Activated CD4-positive, alpha-beta T cell treated with anti-CD3 and anti-CD28 coated beads, Interleukin-2, amount 10 ng/mL, durations not matched to agents 7 days and 5 days (primary cell): ENCODE results near the gene INPP4B. TPM values are rescaled to one million over a fixed set of nuclear protein-coding genes. Genes with fewer than 3 reads are reported as not detected.

Source experiments
- CTCF ChIA-PET: fragments of 350-600 bp; sonication (Branson Sonifier 250); formaldehyde crosslinking; loops from one replicate; lab custom pipeline; 2021; ENCODE audit warnings: antibody characterized with exemption; lab: Charles Lee
- POLR2A ChIA-PET: fragments of 350-600 bp; sonication (Branson Sonifier 250); formaldehyde crosslinking; loops from one replicate; lab custom pipeline; 2021; ENCODE audit warnings: antibody characterized with exemption; lab: Charles Lee
- DNase-seq: peaks from one replicate; pipeline ENCODE4 v3.0.0-alpha.2; 2020
- H3K27ac Mint-ChIP-seq: one replicate; pipeline ENCODE4 v1.8.0; 2021; ENCODE audit warnings: mild to moderate bottlenecking, moderate library complexity, mixed read lengths
- H3K27me3 Mint-ChIP-seq: one replicate; pipeline ENCODE4 v1.8.0; 2021; ENCODE audit warnings: mixed read lengths
- H3K36me3 Mint-ChIP-seq: one replicate; pipeline ENCODE4 v1.8.0; 2021; ENCODE audit warnings: low read depth, mixed read lengths
- H3K4me1 Mint-ChIP-seq: one replicate; pipeline ENCODE4 v1.8.0; 2021; ENCODE audit warnings: mixed read lengths
- H3K4me3 Mint-ChIP-seq: one replicate; pipeline ENCODE4 v1.8.0; 2021; ENCODE audit warnings: mild to moderate bottlenecking, moderate library complexity, mixed read lengths
- H3K9me3 Mint-ChIP-seq: one replicate; pipeline ENCODE4 v1.8.0; 2021; ENCODE audit warnings: mixed read lengths
- total RNA-seq, 2 experiments: library from RNA; stranded (reverse); gene quantifications; one replicate each; pipeline ENCODE4 v1.2.3, GENCODE V29; 2021

INPP4B gene
- total RNA-seq, 2 experiments from 2014 or later, result 71.6 to 79.2 TPM

DNA sequence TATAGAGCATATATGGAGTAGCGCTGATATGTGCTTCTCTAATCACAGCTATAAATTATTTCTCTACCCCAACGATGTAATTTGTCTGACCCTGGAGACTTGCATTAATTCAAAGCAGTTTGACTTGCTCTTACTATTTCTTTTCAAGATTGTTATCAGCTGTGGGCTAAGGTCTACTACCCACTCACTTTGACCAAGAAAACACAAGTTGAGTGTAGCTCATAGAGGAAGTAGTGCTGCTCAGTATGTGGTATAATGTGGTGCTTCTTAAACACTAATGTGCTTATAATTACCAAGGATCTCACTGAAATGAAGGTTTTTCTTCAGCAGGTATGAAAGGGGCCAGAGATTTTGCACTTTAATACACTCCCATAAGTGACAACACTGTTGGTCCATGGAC is 70.1 kb downstream of the INPP4B start:
- POLR2A ChIA-PET, result no interaction called here
- DNase-seq, result no peak
- Mint-ChIP-seq H3K9me3 (no peaks in the 10 kb centered on the region), H3K27me3 (no peaks in the 10 kb centered on the region), H3K36me3 (no peaks in the 10 kb centered on the region), H3K27ac (no peak overlapping the region), H3K4me1 (no peaks in the 10 kb centered on the region), H3K4me3 (no peak overlapping the region)
- CTCF ChIA-PET, result no interaction called here

DNA sequence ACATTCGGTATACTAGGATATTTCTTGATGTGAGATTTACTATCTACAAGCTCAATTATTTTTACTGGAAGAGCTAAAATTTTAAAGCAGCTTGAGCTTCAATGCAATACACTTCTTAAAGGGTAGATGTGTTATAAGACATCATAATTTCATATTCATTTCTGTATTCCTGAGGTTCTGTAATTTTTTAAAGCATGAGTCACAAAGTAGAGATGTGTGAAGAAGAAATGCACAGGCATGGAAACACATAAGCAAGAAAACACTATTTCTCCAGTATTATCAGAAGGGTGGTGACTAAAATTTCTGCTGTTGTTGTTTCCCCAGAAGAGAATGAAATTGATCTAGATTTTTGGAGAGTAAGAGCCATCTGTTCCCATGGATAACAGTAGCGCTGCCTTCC is 72.6 kb downstream of the INPP4B start:
- Mint-ChIP-seq H3K27ac (no peak overlapping the region), H3K36me3 (no peaks in the 10 kb centered on the region), H3K4me1 (no peaks in the 10 kb centered on the region), H3K9me3 (peaks cover 4% of the 10 kb centered on the region), H3K27me3 (no peaks in the 10 kb centered on the region), H3K4me3 (no peak overlapping the region)
- ChIA-PET POLR2A (no interaction called here), CTCF (interaction anchor here (1.1 to 1.2 kb wide), 2 partner anchors 16 to 30 kb away, joined by 3 read pairs; no protein-coding TSS in a partner anchor)
- no peak for DNase-seq

DNA sequence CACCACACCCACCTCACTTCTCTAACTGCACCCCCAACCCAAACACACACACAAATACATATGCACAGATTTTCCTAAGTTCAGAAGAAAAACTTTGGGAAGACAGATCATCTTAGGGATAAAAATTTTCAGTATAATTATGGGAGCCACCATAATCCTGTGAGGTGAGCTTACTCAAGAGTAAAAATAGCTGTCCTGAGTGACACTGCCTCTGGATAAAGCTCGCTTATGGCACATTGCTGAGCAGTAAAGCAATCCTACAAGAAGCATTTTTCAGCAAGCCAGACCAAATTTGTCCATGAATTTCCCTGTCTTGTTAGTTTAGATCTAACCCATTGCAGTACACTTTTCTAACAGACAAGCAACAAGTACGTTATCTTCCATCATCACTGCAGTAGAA is 83.8 kb downstream of the INPP4B start:
- Mint-ChIP-seq H3K4me3 (no peak overlapping the region), H3K36me3 (no peaks in the 10 kb centered on the region), H3K9me3 (peaks cover 2% of the 10 kb centered on the region), H3K27me3 (no peaks in the 10 kb centered on the region), H3K27ac (no peak overlapping the region), H3K4me1 (no peaks in the 10 kb centered on the region)
- POLR2A ChIA-PET, result no interaction called here
- CTCF ChIA-PET, result interaction anchor here (1.0 kb wide), 1 partner anchor 11 kb away, joined by 3 read pairs; no protein-coding TSS in a partner anchor
- DNase-seq, result no peak

DNA sequence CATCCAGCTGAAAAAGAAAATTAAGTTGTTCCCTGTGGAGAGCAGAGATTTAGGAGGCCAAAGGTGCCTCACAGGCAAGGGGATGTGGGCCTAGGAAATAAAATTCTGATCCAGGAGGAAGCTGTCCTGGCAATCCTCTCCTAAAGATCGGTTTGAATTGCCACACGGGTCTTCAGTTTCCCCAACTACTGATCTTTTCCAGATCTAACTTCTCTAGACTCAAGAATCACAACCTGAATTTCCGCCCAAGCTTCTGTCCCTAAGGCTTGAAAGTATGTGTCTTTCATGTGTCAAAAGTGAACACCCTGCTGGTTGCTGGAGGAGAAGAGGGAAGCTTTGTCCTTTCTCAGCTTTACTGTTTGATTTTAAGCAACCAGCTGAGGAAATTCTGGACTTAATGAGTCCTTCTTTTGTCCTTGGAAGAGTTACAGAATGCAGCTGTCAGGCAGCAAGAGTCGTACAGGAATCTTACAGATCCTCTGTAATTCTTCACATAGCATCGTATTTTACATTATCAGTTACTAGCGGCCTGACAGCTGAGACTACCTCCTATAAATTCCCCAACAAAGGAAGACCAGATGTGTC is 93.8 kb downstream of the INPP4B start:
- no peaks in the 10 kb centered on the region for H3K9me3 Mint-ChIP-seq
- H3K27ac Mint-ChIP-seq, result no peak overlapping the region
- no peaks in the 10 kb centered on the region for H3K4me1 Mint-ChIP-seq
- no peaks in the 10 kb centered on the region for H3K27me3 Mint-ChIP-seq
- POLR2A ChIA-PET, result no interaction called here
- no peak overlapping the region for H3K4me3 Mint-ChIP-seq
- DNase-seq, result no peak
- H3K36me3 Mint-ChIP-seq, result no peaks in the 10 kb centered on the region
- CTCF ChIA-PET, result interaction anchor here (0.8 to 2.0 kb wide), 5 partner anchors 9 to 49 kb away, joined by 3 to 7 read pairs (median 3); no protein-coding TSS in a partner anchor

DNA sequence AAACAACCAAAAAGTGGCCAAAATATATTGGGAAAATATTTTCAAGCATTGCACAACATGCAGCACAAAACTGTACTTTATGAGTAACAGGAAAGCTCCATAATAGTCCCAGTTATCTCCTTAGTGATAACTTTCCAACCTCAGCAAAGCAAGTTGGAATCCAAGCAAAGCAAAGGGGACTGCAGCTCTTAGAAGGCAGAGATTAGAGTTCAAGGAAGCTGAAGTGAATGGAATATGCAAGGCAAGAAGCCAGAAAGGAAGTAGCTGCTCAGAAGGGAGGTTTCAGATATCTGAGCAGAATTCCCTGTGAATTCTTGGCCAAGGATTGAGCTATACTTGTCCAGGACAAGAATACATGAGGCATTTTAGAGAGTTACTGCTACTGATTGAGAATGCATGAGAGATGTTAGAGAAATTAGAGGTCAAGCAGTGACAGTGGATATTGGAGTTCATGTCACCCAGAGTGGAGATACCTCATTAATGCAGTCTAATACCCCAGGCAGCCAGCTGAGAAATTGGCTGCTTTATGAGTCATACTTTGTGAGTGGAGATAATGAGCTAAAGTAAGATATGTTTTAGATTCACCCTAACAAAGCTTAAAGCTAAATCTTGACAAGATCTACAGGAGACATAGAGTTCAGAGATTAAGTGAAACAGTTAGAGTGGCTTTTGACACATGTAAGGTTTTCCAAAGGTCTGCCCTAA is 102.8 kb downstream of the INPP4B start:
- no peak for DNase-seq
- no peaks in the 10 kb centered on the region for H3K4me1 Mint-ChIP-seq
- no peak overlapping the region for H3K27ac Mint-ChIP-seq
- H3K9me3 Mint-ChIP-seq, result peaks cover 13% of the 10 kb centered on the region
- H3K36me3 Mint-ChIP-seq, result peaks cover 4% of the 10 kb centered on the region
- POLR2A ChIA-PET, result interaction anchor here (0.5 to 0.6 kb wide), 2 partner anchors 79 to 155 kb away, joined by 3 read pairs; no protein-coding TSS in a partner anchor
- CTCF ChIA-PET, result interaction anchor here (0.8 to 1.3 kb wide), 3 partner anchors 8 to 190 kb away, joined by 3 to 7 read pairs (median 5); no protein-coding TSS in a partner anchor
- no peaks in the 10 kb centered on the region for H3K27me3 Mint-ChIP-seq
- no peak overlapping the region for H3K4me3 Mint-ChIP-seq

DNA sequence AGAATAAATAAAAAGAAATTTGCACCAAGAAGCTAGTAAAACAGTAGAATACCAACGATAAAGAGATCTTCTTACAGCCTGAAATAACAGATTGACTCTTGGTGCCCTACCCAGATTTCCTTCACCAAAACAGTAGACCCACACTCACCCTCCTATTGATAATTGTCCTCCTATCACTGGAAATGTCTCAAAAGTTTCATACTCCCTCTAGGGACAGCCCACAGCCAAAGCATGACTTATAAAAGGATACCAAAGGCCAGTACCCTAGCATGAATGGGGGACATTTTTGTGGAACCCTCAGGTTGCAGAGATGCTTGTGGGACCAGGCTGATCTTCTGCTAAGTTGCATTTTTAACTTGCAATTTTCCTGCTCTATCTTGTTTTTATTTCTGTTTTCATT is 104.1 kb downstream of the INPP4B start:
- POLR2A ChIA-PET, result no interaction called here
- CTCF ChIA-PET, result no interaction called here
- Mint-ChIP-seq H3K27ac (no peak overlapping the region), H3K27me3 (no peaks in the 10 kb centered on the region), H3K9me3 (peaks cover 11% of the 10 kb centered on the region), H3K4me3 (no peak overlapping the region), H3K4me1 (no peaks in the 10 kb centered on the region), H3K36me3 (peaks cover 4% of the 10 kb centered on the region)
- no peak for DNase-seq

DNA sequence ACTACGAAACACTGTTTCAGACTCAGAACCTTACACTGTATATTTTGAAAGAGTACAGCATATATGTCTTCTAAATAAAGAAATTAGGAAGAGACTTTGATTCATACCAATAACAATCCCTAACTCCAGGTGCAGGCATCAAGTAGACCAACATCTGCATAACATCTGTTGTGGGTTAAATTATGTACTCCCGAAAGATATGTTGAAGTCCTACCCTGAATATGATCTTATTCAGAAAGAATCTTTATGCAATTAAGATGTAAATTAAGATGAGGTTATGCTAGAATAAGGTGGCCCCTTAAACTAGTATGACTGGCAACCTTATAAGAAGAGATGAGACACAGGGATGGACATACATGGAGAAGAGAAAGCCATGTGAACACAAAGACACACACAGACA is 117.9 kb downstream of the INPP4B start:
- Mint-ChIP-seq H3K9me3 (no peaks in the 10 kb centered on the region), H3K36me3 (peaks cover 2% of the 10 kb centered on the region), H3K27ac (no peak overlapping the region), H3K4me3 (no peak overlapping the region), H3K27me3 (no peaks in the 10 kb centered on the region), H3K4me1 (peaks cover 5% of the 10 kb centered on the region)
- ChIA-PET POLR2A (no interaction called here), CTCF (no interaction called here)
- no peak for DNase-seq

DNA sequence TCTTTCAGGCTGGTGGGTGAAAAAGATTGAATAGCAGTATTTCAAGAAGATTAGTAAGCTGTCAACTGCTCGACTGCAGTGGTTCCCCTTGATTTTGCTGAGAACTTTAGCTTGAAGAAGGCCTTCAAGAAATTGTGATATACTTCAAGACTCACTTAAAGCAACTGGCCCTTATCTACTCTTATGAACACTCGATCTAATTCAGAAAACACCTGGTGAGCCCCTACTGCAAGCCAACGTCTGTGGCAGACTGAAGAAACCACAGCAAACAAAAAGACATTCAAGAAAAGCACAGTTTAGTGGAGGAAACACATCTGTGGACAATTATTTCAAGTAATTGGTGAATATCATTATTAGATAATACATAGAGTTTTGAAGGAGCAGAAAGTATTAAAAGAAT is 119.0 kb downstream of the INPP4B start:
- Mint-ChIP-seq H3K36me3 (peaks cover 2% of the 10 kb centered on the region), H3K9me3 (no peaks in the 10 kb centered on the region), H3K27ac (no peak overlapping the region), H3K27me3 (no peaks in the 10 kb centered on the region), H3K4me3 (no peak overlapping the region), H3K4me1 (peaks cover 7% of the 10 kb centered on the region)
- ChIA-PET CTCF (no interaction called here), POLR2A (no interaction called here)
- DNase-seq, result no peak

DNA sequence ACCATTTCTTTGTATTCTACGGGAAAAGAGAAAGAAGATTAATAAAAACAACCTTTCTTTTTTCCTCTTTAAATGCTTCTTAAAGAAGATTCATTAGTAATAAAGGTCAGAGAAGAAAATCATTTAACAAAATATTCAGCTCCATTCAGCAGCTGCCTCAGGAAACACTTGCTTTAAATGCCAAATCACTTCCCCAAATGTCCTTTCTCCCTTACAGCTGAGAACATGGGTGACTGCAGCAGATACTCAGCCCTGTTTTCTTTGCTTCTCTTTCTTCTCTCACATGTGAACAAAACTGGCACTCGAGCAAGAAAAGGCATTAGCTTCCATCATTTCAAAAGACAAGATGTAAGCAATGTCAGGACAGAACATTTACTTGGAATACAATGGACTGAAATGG is 120.2 kb downstream of the INPP4B start:
- ChIA-PET POLR2A (no interaction called here), CTCF (no interaction called here)
- Mint-ChIP-seq H3K27ac (no peak overlapping the region), H3K4me3 (no peak overlapping the region), H3K4me1 (peaks cover 9% of the 10 kb centered on the region), H3K9me3 (no peaks in the 10 kb centered on the region), H3K27me3 (no peaks in the 10 kb centered on the region), H3K36me3 (peaks cover 2% of the 10 kb centered on the region)
- no peak for DNase-seq

DNA sequence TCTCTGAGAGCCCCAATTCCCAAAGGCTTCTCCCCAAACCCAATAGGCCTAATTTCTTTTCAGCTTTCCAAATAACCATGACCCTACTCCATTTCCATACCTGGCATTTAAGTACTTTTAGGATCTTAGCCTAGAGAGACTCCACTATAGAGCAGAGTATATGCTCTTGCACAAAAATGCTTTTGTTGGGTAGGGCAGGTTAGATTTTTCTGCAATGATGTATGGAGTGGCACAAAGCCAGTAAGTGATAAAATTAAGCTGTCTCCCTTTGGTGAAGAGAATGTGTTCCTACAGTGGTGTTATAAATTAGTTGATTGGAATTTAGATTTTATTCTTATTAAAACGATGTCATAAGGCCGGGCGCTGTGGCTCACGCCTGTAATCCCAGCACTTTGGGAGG is 124.9 kb downstream of the INPP4B start:
- Mint-ChIP-seq H3K27me3 (no peaks in the 10 kb centered on the region), H3K27ac (no peak overlapping the region), H3K4me3 (no peak overlapping the region), H3K9me3 (peaks cover 13% of the 10 kb centered on the region), H3K36me3 (peaks cover 16% of the 10 kb centered on the region), H3K4me1 (peaks cover 18% of the 10 kb centered on the region)
- DNase-seq, result no peak
- ChIA-PET CTCF (no interaction called here), POLR2A (no interaction called here)

DNA sequence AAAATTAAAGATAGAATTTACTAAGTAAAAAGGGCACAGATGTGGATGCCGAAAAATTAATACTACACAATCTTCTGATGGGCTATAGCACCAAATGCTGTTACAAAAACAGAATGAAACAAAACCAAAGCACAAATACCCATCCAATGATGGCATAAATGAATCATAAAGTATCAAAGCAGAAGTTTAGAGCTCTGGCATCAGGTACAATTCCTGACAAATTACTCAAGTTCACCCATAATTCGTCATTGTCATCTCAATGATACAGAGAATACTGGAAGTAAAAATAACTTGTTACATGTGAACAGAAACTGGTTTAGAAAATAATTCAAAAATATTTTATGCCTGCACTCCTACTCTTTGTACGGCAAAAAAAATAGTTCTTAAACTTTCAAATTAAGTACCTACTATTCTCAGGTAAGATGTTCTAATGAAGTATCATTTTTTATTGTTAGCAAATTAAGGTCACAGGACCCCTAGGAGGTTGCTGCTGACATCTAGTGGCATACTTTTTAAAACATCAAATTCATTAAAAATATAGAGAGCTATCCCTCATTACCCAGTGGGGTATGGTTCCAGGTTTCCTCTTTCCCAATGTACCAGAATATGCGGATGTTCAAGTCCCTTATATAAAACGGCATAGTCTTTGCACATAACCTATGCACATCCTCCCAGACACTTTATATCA is 126.1 kb downstream of the INPP4B start:
- Mint-ChIP-seq H3K4me1 (peaks cover 26% of the 10 kb centered on the region), H3K4me3 (no peak overlapping the region), H3K27ac (peak overlapping the region; percentile 77), H3K9me3 (peaks cover 21% of the 10 kb centered on the region), H3K27me3 (no peaks in the 10 kb centered on the region), H3K36me3 (peaks cover 24% of the 10 kb centered on the region)
- DNase-seq, result peak; percentile 24
- CTCF ChIA-PET, result interaction anchor here (1.0 to 1.4 kb wide), 4 partner anchors 10 to 157 kb away, joined by 3 to 5 read pairs (median 3); no protein-coding TSS in a partner anchor
- POLR2A ChIA-PET, result no interaction called here

DNA sequence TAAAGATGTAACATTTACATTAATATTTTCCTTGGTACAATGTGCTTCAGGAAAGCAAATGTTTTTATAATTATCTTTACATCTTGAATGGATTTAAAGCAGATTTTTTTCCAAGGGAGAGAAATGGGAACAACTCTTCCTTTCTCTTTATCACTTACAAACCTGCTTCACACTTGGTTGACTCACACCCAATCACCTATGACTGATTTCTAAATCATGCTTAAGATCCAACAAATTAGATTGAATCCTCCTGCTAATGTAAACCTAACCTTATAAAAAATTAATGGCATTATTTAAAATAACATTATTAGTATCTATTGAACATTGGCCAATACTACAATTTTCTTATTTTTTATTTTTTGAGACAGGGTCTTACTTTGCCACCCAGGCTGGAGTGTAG is 127.1 kb downstream of the INPP4B start:
- CTCF ChIA-PET, result no interaction called here
- POLR2A ChIA-PET, result no interaction called here
- peaks cover 24% of the 10 kb centered on the region for H3K9me3 Mint-ChIP-seq
- no peak overlapping the region for H3K4me3 Mint-ChIP-seq
- peaks cover 27% of the 10 kb centered on the region for H3K36me3 Mint-ChIP-seq
- no peak overlapping the region for H3K27ac Mint-ChIP-seq
- peaks cover 33% of the 10 kb centered on the region for H3K4me1 Mint-ChIP-seq
- no peaks in the 10 kb centered on the region for H3K27me3 Mint-ChIP-seq
- DNase-seq, result no peak

DNA sequence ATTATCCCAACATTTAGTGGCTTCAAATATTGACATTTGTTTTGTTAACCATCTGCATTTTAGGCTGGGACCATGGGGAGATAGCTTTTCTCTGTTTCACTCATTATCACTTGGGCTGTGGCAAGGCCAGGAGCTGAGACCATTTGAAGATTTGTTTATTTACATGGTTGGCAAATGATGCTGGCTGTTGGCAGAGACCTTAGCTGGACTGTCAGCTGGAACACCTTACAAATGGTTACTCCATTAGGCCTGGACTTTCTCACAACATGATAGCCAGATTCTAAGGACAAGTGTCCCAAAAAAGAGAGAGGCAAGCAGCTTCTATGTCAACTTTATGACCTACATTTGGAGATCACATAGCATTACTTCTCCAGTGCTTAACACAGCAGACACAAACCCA is 130.4 kb downstream of the INPP4B start:
- Mint-ChIP-seq H3K9me3 (peaks cover 38% of the 10 kb centered on the region), H3K4me1 (peaks cover 53% of the 10 kb centered on the region), H3K27ac (no peak overlapping the region), H3K36me3 (peaks cover 49% of the 10 kb centered on the region), H3K27me3 (no peaks in the 10 kb centered on the region), H3K4me3 (no peak overlapping the region)
- ChIA-PET POLR2A (no interaction called here), CTCF (interaction anchor here (1.5 to 1.8 kb wide), 2 partner anchors 9 to 14 kb away, joined by 3 to 5 read pairs; no protein-coding TSS in a partner anchor)
- DNase-seq, result no peak
